BLaER1 treated with 17β-estradiol and CSF1 and Interleukin-3, amounts not matched to agents 10 nM and 100 nM (cell line): ENCODE data around the gene PUSL1.
A peak's percentile ranks its signal among the peaks of the same experiment; 100 is the strongest.

Experiments used
- H3K27ac ChIP-seq, 11 experiments: shearing (Covaris generic); formaldehyde crosslinking; 2 replicates each; pipeline ENCODE4 v1.8.1; 2022
- H3K27me3 ChIP-seq, 11 experiments: shearing (Covaris generic); formaldehyde crosslinking; 2 replicates each; pipeline ENCODE4 v1.8.1; 2022
- H3K36me3 ChIP-seq, 11 experiments: shearing (Covaris generic); formaldehyde crosslinking; 2 replicates each; pipeline ENCODE4 v1.8.1; 2022
- H3K4me1 ChIP-seq, 10 experiments: shearing (Covaris generic); formaldehyde crosslinking; 2 replicates each; pipeline ENCODE4 v1.8.1; 2022
- H3K4me2 ChIP-seq, 11 experiments: shearing (Covaris generic); formaldehyde crosslinking; 2 replicates each; pipeline ENCODE4 v1.8.1; 2022
- H3K4me3 ChIP-seq, 10 experiments: shearing (Covaris generic); formaldehyde crosslinking; 2 replicates each; pipeline ENCODE4 v1.8.1; 2022
- H3K9ac ChIP-seq, 11 experiments: shearing (Covaris generic); formaldehyde crosslinking; 2 replicates each; pipeline ENCODE4 v1.8.1; 2022
- H3K9me3 ChIP-seq, 11 experiments: shearing (Covaris generic); formaldehyde crosslinking; replicated peaks in 1 of 11; 2 replicates each; pipeline ENCODE4 v1.8.1; 2022
- H4K20me1 ChIP-seq, 11 experiments: shearing (Covaris generic); formaldehyde crosslinking; 2 replicates each; pipeline ENCODE4 v1.8.1; 2022
- Cebpa-rat ChIP-seq, 11 experiments: shearing (Covaris generic); IDR thresholded peaks; 2 replicates each; pipeline ENCODE4 v1.8.1; 2022

PUSL1 gene

DNA sequence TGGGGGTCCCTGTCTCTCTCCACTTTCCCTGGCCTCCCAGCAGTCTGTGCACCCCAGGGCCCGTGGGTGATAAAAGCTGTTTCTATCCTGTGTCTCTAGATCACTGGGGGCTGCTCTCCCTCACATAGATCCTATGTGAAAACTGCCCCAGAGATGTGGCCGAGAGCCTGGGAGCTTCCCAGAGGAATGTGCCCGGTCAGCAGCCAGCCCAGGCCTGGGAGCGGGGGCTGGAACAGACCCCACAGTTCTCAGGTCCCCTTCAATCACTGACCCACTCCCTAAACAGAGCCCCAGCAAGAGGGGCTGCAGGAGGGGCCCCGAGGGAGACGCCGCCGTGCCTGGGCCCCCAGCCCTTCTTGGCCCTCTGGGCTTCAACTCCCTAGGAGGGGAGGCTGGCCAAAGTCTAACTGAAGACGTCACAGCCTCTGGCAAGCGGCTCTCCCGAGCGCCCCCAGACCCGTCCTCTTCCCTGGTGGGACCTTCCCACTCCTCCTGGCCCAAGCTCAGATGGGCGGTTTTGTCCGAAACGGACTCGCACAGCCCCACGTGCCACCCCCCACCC lies 49.6 kb downstream of the PUSL1 start:
- H3K4me2 ChIP-seq = peak overlapping the region; percentile 39 to 99 (median 88)
- peaks cover 0 to 37% (median 17%) of the 10 kb centered on the region in 11 experiments; a peak in 15 of 22 replicates for H4K20me1 ChIP-seq
- peaks cover 26 to 41% (median 26%) of the 10 kb centered on the region in 11 experiments for H3K27me3 ChIP-seq
- H3K4me1 ChIP-seq = peaks cover 32 to 53% (median 47%) of the 10 kb centered on the region in 10 experiments
- no peak overlapping the region; a peak in 1 of 22 replicates for H3K27ac ChIP-seq
- peak overlapping the region in 5 of 11 experiments; percentile 13 to 54 (median 37); a peak in 3 of 22 replicates for H3K9ac ChIP-seq
- TF ChIP-seq Cebpa-rat (IDR thresholded peaks at IDR 0.05) = no peak
- H3K36me3 ChIP-seq = no peaks in the 10 kb centered on the region
- no peaks in the 10 kb centered on the region for H3K9me3 ChIP-seq
- H3K4me3 ChIP-seq = no peak overlapping the region; a peak in 2 of 20 replicates

DNA sequence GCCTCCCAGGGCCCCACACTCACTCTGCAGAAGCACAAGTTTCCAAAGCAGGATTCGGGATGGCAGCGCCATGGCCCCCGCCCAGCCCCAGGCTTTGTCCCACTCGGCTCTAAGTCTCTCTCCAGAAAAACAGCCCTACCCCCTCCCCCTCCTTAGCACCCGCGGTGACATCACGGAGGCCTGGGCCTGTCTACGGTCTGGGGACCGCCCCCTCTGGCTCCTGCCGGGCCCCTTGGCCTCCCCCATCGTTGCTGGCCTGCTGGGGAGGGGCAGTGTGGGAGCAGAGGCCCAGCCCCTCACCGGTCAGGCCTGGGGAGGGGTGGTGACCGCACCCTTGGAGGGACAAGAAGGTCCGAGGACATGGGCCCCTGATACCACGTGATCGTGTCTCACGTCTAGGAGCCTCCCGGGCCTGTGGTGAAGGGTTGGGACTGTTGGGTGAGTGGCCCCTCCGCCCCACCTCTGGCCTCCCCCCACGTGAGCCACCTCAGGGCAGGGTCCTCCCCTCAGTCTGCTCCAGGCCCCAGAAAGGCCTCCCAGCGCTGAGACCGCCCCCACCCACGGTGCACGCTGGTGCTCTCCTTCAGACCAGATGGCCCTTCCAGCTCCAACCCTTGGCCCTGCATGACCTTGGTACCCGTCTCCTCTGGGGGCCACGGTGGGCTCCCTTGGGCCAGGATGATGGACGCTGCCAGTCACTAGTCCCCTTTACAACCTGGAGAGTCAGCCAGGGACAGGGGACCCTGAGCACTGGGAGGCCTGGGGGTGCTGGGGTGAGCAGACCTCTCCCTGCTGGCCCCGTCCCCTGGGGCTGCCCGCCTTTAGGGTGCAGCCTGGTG lies 50.3 kb downstream of the PUSL1 start, which contains the start of gene MXRA8:
Gene MXRA8, minus strand, starts transcription at position 123 of the 839 bp plus-strand sequence. Its CDS starts 51 bp downstream, at position 72.
- peak within 1 kb of the TSS; percentile 39 to 99 (median 88) for H3K4me2 ChIP-seq
- TF ChIP-seq Cebpa-rat (IDR thresholded peaks at IDR 0.05) = no peak
- peak within 1 kb of the TSS in 3 of 10 experiments; percentile 8 to 42 (median 13); a peak in 5 of 20 replicates for H3K4me3 ChIP-seq

DNA sequence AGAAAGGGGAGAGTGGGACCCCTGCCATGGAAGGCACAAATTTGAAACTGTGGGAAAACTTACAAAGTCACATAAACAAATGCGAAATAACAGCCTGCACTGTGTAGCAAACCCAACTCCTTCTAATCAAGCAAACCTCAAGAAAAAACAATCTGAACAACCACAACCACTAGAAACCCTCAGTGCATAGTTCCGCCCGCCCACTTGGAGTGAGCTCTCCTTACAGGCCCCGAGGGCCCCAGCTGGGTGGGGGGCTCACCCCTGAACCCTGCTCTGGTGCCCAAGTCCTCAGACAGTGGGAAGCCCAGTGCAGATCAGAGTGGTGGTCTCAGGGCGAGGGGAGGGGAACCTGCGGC lies 50.9 kb downstream of the PUSL1 start:
- Histone ChIP-seq H3K9me3 (no peaks in the 10 kb centered on the region), H4K20me1 (peaks cover 0 to 24% (median 7%) of the 10 kb centered on the region in 11 experiments; a peak in 10 of 22 replicates), H3K36me3 (no peaks in the 10 kb centered on the region), H3K9ac (peak overlapping the region in 10 of 11 experiments; percentile 13 to 67 (median 28); a peak in 14 of 22 replicates), H3K27ac (peak overlapping the region in 3 of 11 experiments; percentile 44 to 52 (median 44); a peak in 3 of 22 replicates), H3K4me1 (peaks cover 19 to 40% (median 34%) of the 10 kb centered on the region in 10 experiments), H3K4me3 (peak overlapping the region in 2 of 10 experiments; percentile 13 to 42; a peak in 2 of 20 replicates), H3K4me2 (peak overlapping the region; percentile 39 to 99 (median 88)), H3K27me3 (peaks cover 13 to 28% (median 13%) of the 10 kb centered on the region in 11 experiments)
- no peak for TF ChIP-seq Cebpa-rat (IDR thresholded peaks at IDR 0.05)

More for the DNA sequence above, 50.3 kb downstream of the PUSL1 start, which contains the start of gene MXRA8:
- Histone ChIP-seq H3K36me3 (no peaks in the 10 kb centered on the region), H3K27ac (peak within 1 kb of the TSS in 4 of 11 experiments; percentile 41 to 52 (median 44); a peak in 7 of 22 replicates), H4K20me1 (peaks cover 0 to 30% (median 10%) of the 10 kb centered on the region in 11 experiments; a peak in 14 of 22 replicates), H3K27me3 (peaks cover 19 to 34% (median 19%) of the 10 kb centered on the region in 11 experiments), H3K9ac (peak within 1 kb of the TSS in 10 of 11 experiments; percentile 13 to 67 (median 28); a peak in 15 of 22 replicates), H3K9me3 (no peaks in the 10 kb centered on the region), H3K4me1 (peaks cover 25 to 46% (median 40%) of the 10 kb centered on the region in 10 experiments)

DNA sequence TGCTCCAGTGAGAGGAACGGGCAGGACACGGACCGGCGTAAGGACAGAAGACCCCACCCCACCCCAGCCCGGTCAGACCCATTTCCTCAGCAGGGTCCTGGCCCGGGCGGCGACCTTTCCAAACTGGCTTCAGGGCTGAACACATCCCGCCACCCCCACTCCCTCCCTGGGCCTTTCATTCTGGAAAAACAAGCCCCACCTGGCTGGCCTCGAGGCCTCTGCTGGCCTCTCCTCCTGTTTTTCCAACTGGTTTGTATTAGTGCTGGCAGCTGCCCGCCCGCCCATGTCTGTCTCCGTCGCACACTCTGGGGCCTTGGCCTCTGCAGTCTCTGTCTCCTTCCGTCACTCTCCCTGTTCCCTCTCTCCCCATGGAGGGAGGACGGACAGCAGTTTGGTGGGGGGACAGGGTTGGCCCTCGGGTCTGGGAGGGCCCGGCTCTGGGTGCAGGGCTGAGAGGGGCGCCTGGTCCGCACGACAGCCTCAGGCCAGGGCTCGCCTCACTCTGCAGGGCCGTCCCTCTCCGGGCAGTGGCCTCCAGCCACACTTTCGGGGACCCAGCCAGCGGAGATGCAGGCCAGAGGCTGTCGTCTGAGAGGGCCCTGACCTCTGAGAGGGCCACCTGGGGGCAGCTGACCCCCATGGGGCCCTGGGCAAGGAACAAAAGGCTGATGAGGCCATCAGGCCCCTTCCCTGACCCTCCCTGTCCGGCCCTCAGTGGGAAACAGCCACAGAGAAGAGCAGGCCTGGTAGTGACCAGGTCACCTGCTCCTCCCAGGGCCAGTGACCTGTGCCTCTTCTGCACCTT lies 51.5 kb downstream of the PUSL1 start:
- Histone ChIP-seq H3K9ac (peak overlapping the region in 1 of 11 experiments; percentile 46; a peak in 1 of 22 replicates), H3K4me2 (peak overlapping the region; percentile 39 to 99 (median 88); a peak in 19 of 22 replicates), H3K4me1 (peaks cover 16 to 35% (median 29%) of the 10 kb centered on the region in 10 experiments), H3K27ac (0 out of 22 replicates have a peak overlapping the region, but pooled peaks of 1 of the 11 experiments have one; percentile 2), H4K20me1 (peaks cover 0 to 18% (median 5%) of the 10 kb centered on the region in 11 experiments; a peak in 6 of 22 replicates), H3K9me3 (no peaks in the 10 kb centered on the region), H3K27me3 (peaks cover 7 to 22% (median 7%) of the 10 kb centered on the region in 11 experiments), H3K4me3 (no peak overlapping the region), H3K36me3 (no peaks in the 10 kb centered on the region)
- no peak for TF ChIP-seq Cebpa-rat (IDR thresholded peaks at IDR 0.05)

DNA sequence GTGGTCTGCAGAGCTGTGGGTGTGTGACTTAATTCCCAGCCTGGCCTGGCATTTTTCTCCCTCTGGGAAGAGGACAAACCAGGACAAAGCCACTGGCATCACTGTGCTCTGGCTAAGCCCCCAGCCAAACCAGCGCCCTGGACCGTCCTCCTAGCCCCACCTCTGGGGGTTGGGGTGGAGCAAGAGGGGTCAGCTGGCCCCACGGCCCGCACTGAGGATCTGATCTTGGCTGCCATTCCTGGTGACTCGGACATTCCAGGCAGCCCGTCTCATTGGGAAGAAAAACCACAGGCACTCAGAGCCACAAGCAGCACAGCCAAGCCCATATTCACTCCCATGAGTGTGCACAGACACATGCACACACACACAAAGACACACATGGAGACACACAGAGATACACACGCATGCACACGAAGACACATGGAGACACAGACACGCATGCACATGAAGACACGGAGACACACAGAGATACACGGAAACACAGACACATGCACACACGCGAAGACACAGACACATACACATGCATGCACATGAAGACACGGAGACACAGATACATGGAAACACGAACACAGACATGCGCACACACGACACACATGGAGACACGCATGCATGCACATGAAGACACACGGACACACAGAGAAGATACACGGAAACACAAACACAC lies 52.2 kb downstream of the PUSL1 start:
- no peak overlapping the region for H3K9ac ChIP-seq
- H3K27ac ChIP-seq = no peak overlapping the region
- H3K4me2 ChIP-seq = no peak overlapping the region
- H3K9me3 ChIP-seq = peaks cover 0 to 4% (median 2%) of the 10 kb centered on the region in 11 experiments; a peak in 14 of 22 replicates
- peaks cover 0 to 18% (median 5%) of the 10 kb centered on the region in 11 experiments; a peak in 6 of 22 replicates for H4K20me1 ChIP-seq
- H3K36me3 ChIP-seq = no peaks in the 10 kb centered on the region
- peaks cover 16 to 35% (median 29%) of the 10 kb centered on the region in 10 experiments for H3K4me1 ChIP-seq
- H3K27me3 ChIP-seq = peaks cover 0 to 16% (median 0%) of the 10 kb centered on the region in 11 experiments; a peak in 6 of 22 replicates
- H3K4me3 ChIP-seq = no peak overlapping the region
- no peak for TF ChIP-seq Cebpa-rat (IDR thresholded peaks at IDR 0.05)
